NOMO-1 (cell line): Measurements from ENCODE around the gene S100A7A.
"Not testable (repeated sequence)": the region's sequence is repeated elsewhere in the genome, so short reads cannot be mapped to it uniquely, and the experiment has no call there.

Experiments used
- DNase-seq, 2 experiments: peaks; one replicate each; lab custom pipeline; 2025; ENCODE audit not compliant: unreplicated experiment in 2 of 2; lab: John Stamatoyannopoulos, UW

Gene S100A7A

DNA sequence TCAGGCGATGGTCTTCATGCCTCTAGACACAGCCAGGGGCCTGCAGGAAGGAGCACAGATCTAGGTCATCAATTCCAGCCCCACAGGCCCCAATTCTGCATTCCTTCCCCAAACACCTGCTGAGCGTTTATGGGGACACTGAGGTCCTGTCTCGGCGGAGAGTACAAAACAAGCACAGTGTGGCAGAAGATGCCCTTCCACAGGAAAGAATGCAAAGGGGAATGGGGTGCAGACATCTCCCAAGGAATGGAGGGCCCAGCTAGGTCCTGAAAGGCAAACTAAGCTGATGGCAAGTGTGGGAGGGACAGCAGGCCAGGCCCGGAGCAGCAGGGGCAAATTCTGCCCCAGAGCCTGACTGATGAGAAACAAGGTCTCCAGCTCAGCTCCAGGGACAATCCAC is 21.9 kb upstream of the S100A7A start:
- no peak for DNase-seq

GRCh38 chr1:153395136-153395685 is 21.1 kb upstream of the S100A7A start:
- no peak for DNase-seq

DNA sequence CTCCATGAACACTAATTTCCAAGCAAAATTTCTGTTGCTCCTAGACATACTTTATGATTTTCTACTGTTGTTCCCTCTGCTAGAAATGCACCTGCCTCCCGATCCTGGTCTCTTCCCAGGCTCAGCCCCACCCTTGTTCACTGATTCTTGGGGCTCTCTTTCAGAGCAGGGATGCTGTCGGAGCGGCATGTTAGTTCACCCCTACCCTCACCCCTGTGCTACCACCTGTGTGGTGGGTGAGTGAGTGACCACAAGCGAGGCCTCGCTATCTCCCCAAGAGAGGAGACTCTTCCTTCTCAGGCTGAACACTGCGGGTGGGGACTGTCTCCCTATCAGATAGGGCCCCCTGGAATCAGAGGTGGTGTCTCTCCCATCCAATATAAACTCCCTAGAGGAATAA is 20.5 kb upstream of the S100A7A start:
- DNase-seq: no peak

GRCh38 chr1:153396461-153396860 is 19.9 kb upstream of the S100A7A start:
- DNase-seq: no peak

DNA sequence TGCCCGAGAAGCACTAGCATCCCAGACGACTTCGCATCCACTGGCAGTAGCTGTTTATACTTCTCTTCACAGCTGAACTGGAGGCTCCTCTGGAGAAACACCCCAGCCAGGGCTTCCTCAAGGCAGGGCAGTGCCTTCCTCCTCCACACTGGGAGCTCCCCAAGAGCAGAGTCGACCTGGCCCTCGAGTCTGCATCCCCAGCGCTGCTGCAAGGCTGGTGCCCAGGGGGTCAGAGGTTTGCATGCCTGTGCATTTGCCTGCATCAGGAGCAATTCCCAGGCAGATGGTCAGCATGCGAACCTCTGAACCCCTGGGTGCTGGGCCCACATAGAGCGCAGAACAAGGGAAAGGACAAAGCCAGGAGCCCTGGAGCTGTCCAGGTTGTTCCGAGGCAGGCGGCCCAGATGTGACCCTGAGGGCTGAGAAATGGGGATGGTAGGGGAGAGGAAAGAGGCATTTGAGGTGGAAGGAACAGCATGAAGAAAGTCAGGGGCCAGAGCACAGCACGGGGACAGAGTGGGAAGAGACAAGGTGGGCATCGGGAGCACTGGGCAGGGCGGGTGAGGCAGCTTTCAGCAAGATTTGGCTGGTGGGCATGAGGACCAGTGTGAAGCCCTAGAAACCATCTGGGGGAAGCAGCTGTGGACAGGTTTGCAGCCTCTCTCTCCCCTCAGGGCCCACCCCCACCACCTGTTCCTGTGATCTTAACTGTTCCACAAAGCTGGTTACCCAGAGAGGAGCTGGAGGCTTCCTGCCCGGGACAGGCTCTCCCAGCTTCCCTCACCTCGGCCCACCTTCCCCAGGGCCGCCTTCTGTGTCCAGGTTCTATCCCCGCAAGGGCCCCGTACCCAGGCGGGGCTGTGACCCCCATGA is 19.0 kb upstream of the S100A7A start:
- no peak for DNase-seq

DNA sequence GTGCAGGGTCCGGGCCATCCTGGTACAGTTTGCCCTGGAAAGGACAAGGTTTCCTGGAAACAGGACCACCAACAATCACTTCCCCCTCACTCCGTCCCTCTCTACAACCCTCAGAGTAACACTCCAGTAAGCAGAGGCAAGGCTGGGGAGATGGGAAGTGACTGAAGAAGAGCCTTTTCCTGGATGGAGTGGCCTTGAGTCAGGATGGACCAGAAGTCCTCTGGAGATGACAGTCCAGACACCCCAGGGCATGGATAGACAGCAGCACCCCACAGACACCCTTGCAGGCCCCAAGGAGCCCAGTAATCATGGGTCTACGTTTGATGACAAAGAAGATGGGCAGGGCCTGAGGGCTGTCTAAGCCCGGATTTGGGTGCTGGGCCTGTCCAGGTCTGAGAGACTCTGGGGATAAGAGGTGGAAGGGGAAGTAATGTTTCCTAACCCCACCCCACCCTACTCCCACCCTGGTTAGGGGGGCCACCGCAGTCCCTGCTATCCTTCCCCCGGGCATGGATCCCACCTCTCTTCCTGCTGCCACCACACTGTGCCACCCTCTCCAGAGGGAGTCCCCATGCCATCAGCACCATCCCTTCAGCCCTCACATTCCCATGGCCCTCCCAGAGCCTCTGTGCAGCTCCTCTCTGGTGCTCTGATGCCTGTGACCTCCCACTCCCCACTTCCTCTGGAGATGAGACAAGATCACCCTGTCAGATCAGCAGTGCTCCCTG is 18.2 kb upstream of the S100A7A start:
- DNase-seq: no peak

DNA sequence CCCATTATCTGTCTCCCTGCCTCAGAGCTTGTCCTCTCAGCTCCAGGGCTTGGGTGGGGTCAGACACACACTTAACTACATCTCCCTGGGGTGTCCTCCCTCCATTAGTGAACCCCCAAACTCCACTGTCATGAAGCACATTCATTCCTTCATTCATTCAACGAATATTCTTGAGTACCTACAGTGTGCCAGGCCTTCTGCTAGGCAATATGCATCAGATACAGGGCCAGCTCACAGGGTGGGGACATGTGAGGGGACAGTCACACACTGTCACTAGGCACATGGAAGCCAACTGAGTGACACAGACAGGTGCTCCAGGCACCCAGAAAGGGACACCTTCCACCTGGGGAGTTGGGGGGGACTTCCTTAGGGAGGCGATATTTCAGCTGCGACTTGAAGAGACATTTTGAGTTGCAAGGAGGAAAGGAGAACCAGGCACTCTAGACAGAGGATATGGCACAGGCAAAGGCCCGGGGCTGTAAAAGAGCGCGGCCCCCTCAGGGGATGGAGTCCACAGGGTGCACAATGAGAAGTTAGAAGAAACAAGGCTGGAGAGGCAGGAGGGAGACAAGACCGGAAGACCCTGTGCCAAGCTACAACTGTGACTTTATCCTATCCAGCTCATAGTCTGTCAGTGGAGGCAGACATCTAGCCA is 16.8 kb upstream of the S100A7A start:
- no peak for DNase-seq

DNA sequence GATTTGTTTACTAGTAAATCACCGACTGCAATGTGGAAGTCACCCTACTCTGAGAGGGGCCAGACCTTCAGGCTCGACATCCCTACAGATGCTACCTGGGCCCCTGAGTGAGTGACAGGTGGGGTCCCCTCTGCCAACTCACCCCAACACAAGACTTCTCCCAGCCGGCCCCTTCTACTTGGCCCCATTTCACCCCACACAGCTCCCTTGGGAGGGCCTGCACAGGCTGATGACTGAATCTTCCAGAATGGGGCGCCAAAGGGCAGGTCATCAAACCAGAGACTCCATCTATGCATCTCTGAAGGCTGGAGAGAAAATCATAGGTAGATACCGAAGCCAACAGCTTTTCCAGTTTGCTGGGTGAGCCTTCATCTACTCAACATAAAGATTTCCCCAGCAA is 16.1 kb upstream of the S100A7A start:
- DNase-seq: no peak

GRCh38 chr1:153401461-153401860 is 14.9 kb upstream of the S100A7A start:
- no peak for DNase-seq

- DNase-seq: no peak
Measured at GRCh38 chr1:153402226-153402625, 14.1 kb upstream of the S100A7A start.

- DNase-seq: peak in 1 of 2 experiments; percentile 6
Measured at GRCh38 chr1:153403421-153404085, 12.8 kb upstream of the S100A7A start.

DNA sequence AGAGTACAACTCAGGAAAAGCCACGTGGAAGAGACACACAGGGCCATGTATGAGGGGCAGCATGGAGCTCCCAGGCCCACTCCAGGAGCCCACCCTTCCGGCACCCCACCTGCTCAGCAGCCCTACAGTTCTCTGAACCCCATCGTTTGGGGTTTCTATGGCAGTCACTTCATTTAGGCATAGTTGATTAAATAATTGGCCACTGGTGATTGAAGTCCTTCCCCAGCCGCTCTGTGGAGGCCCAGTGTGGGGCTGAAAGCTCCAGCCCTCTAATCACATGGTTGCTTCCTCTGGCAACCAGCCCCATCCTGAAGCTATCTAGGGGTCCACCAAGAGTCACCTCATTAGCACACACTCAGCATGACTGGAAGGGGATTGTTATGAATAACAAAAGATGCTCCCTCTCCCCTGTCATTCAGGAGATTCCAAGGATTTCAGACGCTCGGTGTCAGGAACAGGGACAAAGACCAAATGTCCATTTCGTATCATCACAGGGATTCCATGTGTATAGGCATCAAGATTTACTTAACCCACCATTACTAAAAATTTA is 12.2 kb upstream of the S100A7A start:
- DNase-seq: no peak

DNA sequence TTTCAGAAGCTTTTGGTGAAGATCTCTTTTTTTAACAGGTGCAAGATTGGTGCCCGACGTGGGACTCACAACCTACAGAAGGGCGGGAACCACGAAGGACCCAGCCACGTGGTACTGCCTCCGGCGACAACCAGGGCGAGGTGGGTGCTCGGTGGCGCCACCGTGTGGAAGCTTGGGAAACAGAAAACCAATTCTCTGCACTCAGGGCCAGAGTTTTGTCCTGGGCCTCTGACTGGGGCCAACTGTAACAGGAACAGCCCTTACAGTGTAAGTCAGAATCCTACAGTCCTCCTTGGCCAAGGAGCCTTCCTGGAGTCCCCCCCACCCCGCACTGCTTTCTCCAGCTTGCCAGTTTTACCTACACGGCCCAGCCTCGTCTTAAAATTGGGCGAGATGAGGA is 11.6 kb upstream of the S100A7A start:
- DNase-seq: peak; percentile 59 to 62

DNA sequence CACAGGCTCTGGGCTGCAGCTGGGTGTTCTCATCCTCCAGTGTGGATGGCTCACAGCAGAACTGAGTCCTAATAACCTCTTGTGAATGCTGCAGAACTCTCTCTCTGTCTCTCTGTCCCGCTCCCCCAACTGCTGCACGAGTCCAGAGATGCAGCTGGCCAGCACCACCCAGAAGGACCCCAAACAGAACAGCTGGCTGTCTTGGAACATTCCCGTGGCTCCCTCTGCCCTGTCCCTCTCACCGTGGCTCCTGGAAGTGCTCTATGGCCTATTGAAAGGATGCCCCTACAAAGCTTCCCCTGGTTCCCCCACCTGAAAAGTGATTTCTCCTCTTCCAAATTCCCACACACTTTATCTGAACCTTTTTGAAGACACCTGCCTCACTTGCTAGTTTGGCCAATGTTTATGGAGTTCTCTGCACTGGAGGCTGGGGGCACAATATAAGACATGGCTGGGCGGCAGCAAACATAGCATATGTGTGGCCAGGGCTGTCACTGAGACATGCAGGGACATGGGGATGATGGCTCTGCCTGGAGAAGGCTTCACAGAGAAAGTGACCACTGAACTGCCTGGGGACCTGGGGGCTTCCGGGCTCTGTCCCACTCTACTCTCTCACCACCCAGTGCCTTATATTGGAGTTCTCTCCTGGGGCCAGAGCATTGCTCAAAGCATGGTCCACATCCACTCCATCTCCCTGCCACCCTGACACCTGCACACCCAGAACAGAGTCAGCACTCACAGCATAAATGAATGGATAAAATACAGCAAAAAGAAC is 10.3 kb upstream of the S100A7A start:
- DNase-seq: not testable (repeated sequence)

- not testable (repeated sequence) for DNase-seq
Measured at GRCh38 chr1:153407274-153407673, 9.0 kb upstream of the S100A7A start.

DNA sequence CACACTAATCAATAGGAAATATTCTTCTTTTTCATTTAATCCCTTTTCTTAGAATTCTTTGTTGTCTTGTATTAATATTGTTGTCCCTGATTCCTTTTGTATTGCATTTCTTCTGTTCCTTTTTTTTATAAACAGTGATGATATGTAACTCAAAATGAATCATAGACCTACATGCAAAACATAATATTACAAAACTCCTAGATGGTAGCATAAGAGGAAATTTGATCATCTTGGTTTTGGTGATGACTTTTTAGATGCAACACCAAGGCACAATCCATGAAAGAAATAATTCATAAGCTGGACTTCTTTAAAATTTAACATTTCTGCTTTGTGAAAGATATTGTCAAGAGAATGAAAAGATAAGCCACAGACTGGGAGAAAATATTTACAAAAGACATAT is 2.4 kb upstream of the S100A7A start:
- DNase-seq: not testable (repeated sequence)

GRCh38 chr1:153417136-153417888 is 992 bp downstream of the S100A7A start:
- DNase-seq: no peak

DNA sequence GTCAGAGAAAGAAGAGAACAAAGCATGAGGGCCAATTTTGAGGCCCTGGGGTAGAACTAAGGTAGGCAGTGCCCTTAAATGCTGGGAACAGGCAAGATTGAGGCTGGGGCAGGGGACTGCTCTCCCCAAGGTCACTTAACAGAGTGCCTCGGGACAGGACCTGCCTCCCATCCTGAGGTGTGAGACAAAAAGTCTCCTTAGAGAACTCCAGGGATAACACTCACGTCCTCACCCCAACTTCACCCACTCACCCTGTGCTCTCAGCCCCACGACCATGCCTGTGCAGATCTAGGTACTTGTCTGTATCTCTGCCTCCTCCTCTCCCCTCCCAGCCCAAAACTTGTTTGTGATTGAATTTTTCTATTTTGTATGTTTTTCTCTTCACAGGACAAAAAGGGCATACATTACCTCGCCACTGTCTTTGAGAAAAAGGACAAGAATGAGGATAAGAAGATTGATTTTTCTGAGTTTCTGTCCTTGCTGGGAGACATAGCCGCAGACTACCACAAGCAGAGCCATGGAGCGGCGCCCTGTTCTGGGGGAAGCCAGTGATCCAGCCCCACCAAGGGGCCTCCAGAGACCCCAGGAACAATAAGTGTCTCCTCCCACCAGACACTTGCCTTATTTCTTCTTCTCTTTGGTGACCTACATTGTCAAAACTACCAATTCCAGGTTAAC is 2.6 kb downstream of the S100A7A start:
- not testable (repeated sequence) for DNase-seq
